GM12874 (cell line): ENCODE measurements around the gene PSG7.
A peak's percentile ranks its signal among the peaks of the same experiment; 100 is the strongest.
"Not testable (repeated sequence)": the region's sequence is repeated elsewhere in the genome, so short reads cannot be mapped to it uniquely, and the experiment has no call there.

Source experiments
- TF ChIP-seq, protein P1 (sequence below): IDR thresholded peaks from 2 replicates; pipeline ENCODE4 v1.5.1; 2011; ENCODE audit warnings: low read depth, mild to moderate bottlenecking, control low read depth, low read length, moderate library complexity; ENCODE audit not compliant: insufficient read depth

The PSG7 gene

DNA sequence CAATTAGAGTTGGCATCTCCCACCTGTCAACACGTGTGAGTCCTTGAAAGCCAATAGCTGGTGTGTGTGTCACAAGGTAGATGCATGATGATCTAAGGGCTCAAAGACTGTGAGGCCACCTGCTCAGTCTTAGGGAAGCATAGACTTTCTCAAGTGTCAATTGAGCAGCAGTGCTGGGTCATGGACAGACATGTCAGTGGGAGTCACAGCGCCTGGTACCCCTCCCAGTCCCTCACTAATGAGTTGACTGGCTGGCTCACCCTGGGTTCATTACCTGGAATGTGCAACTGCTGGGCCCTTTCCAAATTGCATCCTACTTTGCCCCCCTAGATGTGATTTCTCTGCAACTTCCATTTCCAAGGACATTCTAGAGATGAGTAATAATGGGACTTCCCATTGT lies 10.2 kb downstream of the PSG7 start:
- TF ChIP-seq, protein P1, sequence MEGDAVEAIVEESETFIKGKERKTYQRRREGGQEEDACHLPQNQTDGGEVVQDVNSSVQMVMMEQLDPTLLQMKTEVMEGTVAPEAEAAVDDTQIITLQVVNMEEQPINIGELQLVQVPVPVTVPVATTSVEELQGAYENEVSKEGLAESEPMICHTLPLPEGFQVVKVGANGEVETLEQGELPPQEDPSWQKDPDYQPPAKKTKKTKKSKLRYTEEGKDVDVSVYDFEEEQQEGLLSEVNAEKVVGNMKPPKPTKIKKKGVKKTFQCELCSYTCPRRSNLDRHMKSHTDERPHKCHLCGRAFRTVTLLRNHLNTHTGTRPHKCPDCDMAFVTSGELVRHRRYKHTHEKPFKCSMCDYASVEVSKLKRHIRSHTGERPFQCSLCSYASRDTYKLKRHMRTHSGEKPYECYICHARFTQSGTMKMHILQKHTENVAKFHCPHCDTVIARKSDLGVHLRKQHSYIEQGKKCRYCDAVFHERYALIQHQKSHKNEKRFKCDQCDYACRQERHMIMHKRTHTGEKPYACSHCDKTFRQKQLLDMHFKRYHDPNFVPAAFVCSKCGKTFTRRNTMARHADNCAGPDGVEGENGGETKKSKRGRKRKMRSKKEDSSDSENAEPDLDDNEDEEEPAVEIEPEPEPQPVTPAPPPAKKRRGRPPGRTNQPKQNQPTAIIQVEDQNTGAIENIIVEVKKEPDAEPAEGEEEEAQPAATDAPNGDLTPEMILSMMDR = no peak

DNA sequence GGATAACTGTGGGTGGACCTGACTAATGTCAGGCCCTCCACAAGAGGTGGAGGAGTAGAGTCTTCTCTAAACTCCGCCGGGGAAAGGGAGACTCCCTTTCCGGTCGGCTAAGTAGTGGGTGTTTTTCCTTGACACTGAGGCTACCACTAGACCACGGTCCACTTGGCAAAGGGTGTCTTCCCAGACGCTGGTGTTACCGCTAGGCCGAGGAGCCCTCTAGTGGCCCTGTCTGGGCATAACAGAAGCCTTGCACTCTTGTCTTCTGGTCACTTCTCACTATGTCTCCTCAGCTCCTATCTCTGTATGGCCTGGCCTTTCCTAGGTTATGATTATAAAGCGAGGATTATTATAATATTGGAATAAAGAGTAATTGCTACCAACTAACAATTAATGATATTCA lies 13.9 kb downstream of the PSG7 start:
- TF ChIP-seq, protein P1 = peak; percentile 71

DNA sequence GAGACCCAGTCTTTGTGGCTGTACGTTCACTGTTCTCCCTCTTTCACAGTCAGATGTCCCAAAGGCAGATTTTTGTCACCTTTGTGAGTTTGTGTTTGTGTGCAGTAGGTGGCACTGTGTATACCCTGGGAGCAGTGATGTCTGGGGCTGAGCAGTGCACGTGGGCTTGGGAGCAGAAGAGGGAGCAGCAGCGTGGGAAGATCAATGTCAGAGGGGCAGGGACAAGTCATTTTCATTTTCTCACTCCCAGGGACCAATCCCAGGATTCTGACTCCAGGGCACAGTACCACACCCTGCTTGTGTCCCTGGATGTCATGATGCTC lies 17.3 kb downstream of the PSG7 start:
- TF ChIP-seq, protein P1 = no peak

DNA sequence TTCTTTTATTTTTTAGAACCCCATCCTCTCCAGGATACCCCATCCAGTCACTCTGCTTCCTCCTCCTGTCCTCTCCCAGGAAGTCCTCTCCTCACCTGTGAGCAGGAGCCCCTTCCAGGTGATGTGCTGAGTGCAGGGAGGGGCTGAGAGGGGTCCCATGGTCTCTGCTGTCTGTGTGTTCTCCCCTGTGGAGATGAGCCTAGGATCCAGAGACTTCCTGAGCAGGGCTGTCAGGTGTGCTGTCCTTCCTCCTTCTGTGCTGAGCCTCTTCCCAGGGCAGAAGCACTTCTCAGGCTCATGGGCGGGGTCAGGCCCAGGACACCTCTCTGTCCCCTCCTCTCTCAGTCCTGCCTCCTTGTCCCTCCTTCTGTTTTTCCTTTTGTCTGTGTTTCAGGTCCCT lies 19.4 kb downstream of the PSG7 start, which contains the start of gene PSG6:
TSS of gene PSG6 (minus strand) at position 261 of the 400 bp plus-strand sequence. CDS start at position 159, 102 bp downstream.
- TF ChIP-seq, protein P1 = not testable (repeated sequence)

DNA sequence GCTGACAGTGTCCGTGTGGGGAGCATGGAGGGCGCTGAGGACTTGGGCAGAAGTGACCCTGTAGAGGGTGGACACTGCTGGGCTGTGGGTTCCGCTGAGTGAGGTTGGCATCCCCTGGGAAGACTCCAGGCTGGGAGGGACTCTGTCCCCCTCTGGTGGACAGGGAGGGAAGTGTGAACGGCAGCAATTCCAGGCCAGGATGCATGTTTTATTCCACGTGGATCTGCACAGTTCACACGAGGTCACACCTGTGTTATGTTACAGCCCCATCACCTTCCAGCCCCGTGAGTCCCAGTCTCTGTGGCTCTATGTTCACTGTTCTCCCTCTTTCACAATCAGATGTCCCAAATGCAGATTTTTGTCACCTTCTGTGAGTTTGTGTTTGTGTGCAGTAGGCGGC lies 55.7 kb downstream of the PSG7 start:
- TF ChIP-seq, protein P1 = peak; percentile 41; the same call in 1 of the 2 replicates

DNA sequence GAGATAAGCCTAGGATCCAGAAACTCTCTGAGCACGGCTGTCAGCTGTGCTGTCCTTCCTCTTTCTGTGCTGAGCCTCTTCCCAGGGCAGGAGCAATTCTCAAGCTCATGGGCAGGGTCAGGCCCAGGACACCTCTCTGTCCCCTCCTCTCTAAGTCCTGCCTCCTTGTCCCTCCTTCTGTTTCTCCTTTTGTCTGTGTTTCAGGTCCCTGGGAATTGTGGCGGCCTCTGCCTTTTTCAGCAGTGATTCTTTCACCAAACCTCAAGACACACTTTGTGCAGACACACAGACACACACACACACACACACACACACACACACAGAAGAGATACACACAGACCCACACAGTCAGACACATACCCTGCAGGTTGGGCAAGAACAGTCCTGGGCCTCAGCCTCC lies 57.4 kb downstream of the PSG7 start, which contains the start of gene PSG1:
TSS of gene PSG1 (minus strand) at position 101 of the 400 bp plus-strand sequence. CDS start 132 bp downstream, outside the sequence.
- TF ChIP-seq, protein P1 = no peak
